Measurements from ENCODE around the gene ZNF423. TPM values are rescaled to one million over a fixed set of nuclear protein-coding genes. Genes with fewer than 3 reads are reported as not detected.

Gene ZNF423
- total RNA-seq, 1 donor from 2014 or later, result 19.8 TPM

GRCh38 chr16:49809561-49809960 is 46.4 kb downstream of the ZNF423 start:
- H3K4me1 Mint-ChIP-seq, result peaks cover 27% of the 10 kb centered on the region
- H3K4me3 Mint-ChIP-seq, result no peak overlapping the region
- DNase-seq (ENCODE audit: low spot score in 2 of 2, unreplicated experiment in 2 of 2), result no peak
- no peaks in the 10 kb centered on the region for H3K9me3 Mint-ChIP-seq
- TF ChIP-seq CTCF (IDR thresholded peaks at IDR 0.05; ENCODE audit: unreplicated experiment), result no peak
- H3K27me3 Mint-ChIP-seq (ENCODE audit: low read depth), result no peaks in the 10 kb centered on the region
- H3K27ac Mint-ChIP-seq, result no peak overlapping the region
- H3K36me3 Mint-ChIP-seq, result no peaks in the 10 kb centered on the region

DNA sequence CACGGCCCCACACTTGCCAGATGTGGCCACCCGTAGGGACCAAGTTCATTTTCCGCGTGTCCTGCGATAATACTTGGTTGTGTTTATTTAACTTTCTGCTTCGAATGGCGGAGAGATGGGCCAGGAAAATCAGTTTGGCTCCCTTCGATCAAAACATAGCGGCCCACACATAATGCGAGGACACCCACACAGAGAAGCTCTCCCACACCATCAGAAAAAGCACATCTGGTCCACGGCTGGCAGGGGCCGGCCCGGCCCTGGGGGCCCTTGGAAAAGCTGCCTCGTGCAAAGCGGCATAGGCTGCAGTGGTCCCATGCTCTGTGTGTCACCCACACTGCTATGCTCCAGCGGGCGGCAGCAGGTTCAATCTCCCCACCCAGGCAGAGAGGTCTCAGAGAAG is 46.9 kb downstream of the ZNF423 start:
- no peak overlapping the region for H3K27ac Mint-ChIP-seq
- H3K36me3 Mint-ChIP-seq, result no peaks in the 10 kb centered on the region

GRCh38 chr16:49806446-49806845 is 49.5 kb downstream of the ZNF423 start:
- Mint-ChIP-seq H3K36me3 (no peaks in the 10 kb centered on the region), H3K4me3 (no peak overlapping the region), H3K27ac (no peak overlapping the region), H3K27me3 (ENCODE audit: low read depth) (no peaks in the 10 kb centered on the region), H3K9me3 (no peaks in the 10 kb centered on the region), H3K4me1 (peaks cover 21% of the 10 kb centered on the region)
- no peak for TF ChIP-seq CTCF (IDR thresholded peaks at IDR 0.05; ENCODE audit: unreplicated experiment)
- DNase-seq (ENCODE audit: low spot score in 2 of 2, unreplicated experiment in 2 of 2), result no peak

More for the DNA sequence above, 46.9 kb downstream of the ZNF423 start:
- TF ChIP-seq CTCF (IDR thresholded peaks at IDR 0.05; ENCODE audit: unreplicated experiment), result no peak
- Mint-ChIP-seq H3K9me3 (no peaks in the 10 kb centered on the region), H3K4me1 (peaks cover 27% of the 10 kb centered on the region), H3K4me3 (no peak overlapping the region), H3K27me3 (ENCODE audit: low read depth) (no peaks in the 10 kb centered on the region)
- DNase-seq (ENCODE audit: low spot score in 2 of 2, unreplicated experiment in 2 of 2), result no peak

- Mint-ChIP-seq H3K4me3 (no peak overlapping the region), H3K27ac (no peak overlapping the region), H3K27me3 (ENCODE audit: low read depth) (no peaks in the 10 kb centered on the region), H3K9me3 (no peaks in the 10 kb centered on the region), H3K4me1 (peaks cover 11% of the 10 kb centered on the region), H3K36me3 (no peaks in the 10 kb centered on the region)
- no peak for DNase-seq (ENCODE audit: low spot score in 2 of 2, unreplicated experiment in 2 of 2)
- no peak for TF ChIP-seq CTCF (IDR thresholded peaks at IDR 0.05; ENCODE audit: unreplicated experiment)
Measured at GRCh38 chr16:49801290-49801689, 54.6 kb downstream of the ZNF423 start.

- H3K27me3 Mint-ChIP-seq (ENCODE audit: low read depth), result no peaks in the 10 kb centered on the region
- no peaks in the 10 kb centered on the region for H3K9me3 Mint-ChIP-seq
- TF ChIP-seq CTCF (IDR thresholded peaks at IDR 0.05; ENCODE audit: unreplicated experiment), result no peak
- no peak overlapping the region for H3K27ac Mint-ChIP-seq
- H3K4me1 Mint-ChIP-seq, result peaks cover 9% of the 10 kb centered on the region
- H3K4me3 Mint-ChIP-seq, result no peak overlapping the region
- no peaks in the 10 kb centered on the region for H3K36me3 Mint-ChIP-seq
- DNase-seq (ENCODE audit: low spot score in 2 of 2, unreplicated experiment in 2 of 2), result no peak
Measured at GRCh38 chr16:49800876-49801275, 55.0 kb downstream of the ZNF423 start.

- no peak for TF ChIP-seq CTCF (IDR thresholded peaks at IDR 0.05; ENCODE audit: unreplicated experiment)
- Mint-ChIP-seq H3K4me1 (peaks cover 9% of the 10 kb centered on the region), H3K36me3 (no peaks in the 10 kb centered on the region), H3K9me3 (no peaks in the 10 kb centered on the region), H3K4me3 (no peak overlapping the region), H3K27me3 (ENCODE audit: low read depth) (no peaks in the 10 kb centered on the region), H3K27ac (no peak overlapping the region)
- DNase-seq (ENCODE audit: low spot score in 2 of 2, unreplicated experiment in 2 of 2), result no peak
Measured at GRCh38 chr16:49800441-49800840, 55.5 kb downstream of the ZNF423 start.
